AG04449 (cell line): ENCODE measurements around the gene CEP162.
A peak's percentile ranks its signal among the peaks of the same experiment; 100 is the strongest.
"Not testable (repeated sequence)": the region's sequence is repeated elsewhere in the genome, so short reads cannot be mapped to it uniquely, and the experiment has no call there.

Experiments used
- CTCF ChIA-PET: fragments of 350-600 bp; formaldehyde crosslinking; extraction: SDS; loops from one replicate; lab custom pipeline; 2021; ENCODE audit warnings: antibody characterized with exemption; lab: Yijun Ruan, JAX
- POLR2A ChIA-PET: fragments of 400-600, 350-600 bp; formaldehyde crosslinking; extraction: SDS; loops from one replicate; lab custom pipeline; 2020; ENCODE audit warnings: antibody characterized with exemption, inconsistent platforms; lab: Yijun Ruan, JAX
- DNase-seq: peaks from one replicate; pipeline ENCODE4 v3.0.0-alpha.2; 2010; ENCODE audit warnings: low read depth, low spot score
- H3K4me3 ChIP-seq: 2 replicates; pipeline ENCODE4 v1.5.1; 2011; ENCODE audit warnings: low read depth, mild to moderate bottlenecking, control low read depth, low read length
- CTCF ChIP-seq: IDR thresholded peaks from one replicate; pipeline ENCODE4 v1.5.1; 2011; ENCODE audit warnings: mild to moderate bottlenecking, moderate library complexity, low read length, control low read depth, inconsistent platforms; ENCODE audit not compliant: insufficient read depth; ENCODE audit errors: missing control alignments

The CEP162 gene

GRCh38 chr6:84220809-84221409, 6.5 kb downstream of the CEP162 start:
- TF ChIP-seq CTCF, result peak; percentile 10
- no peak overlapping the region for H3K4me3 ChIP-seq
- ChIA-PET CTCF (interaction anchor here (0.6 to 7.1 kb wide), 22 partner anchors 10 to 1154 kb away, joined by 3 to 121 read pairs (median 7); partner anchors contain the start of genes CYB5R4, DOP1A and UBE3D), POLR2A (no interaction called here)
- no peak for DNase-seq

- ChIA-PET CTCF (interaction anchor here (1.2 to 7.1 kb wide), 8 partner anchors 9 to 1105 kb away, joined by 3 to 121 read pairs (median 11); partner anchors contain the start of gene CEP162), POLR2A (no interaction called here)
Observed at GRCh38 chr6:84218091-84218490, 9.4 kb downstream of the CEP162 start.

DNA sequence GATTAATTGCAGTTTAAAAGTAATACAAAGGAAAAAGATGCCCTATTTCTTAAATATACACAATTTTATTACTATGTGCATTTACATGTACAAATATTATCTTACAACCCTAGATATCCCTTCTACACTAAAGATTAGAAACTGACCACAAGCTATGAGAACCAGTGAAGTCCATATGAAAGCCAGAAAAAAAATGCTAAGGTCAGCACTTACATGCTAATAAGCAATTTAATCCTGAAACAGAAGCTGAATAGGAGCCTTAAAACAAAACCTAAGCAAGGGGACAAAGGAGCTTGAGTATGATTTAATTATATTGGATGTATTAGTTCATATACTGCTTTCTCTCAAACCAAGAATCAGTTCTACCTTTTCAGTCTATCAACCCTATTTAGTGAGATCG, 14.2 kb downstream of the CEP162 start:
- no peak for DNase-seq
- ChIA-PET CTCF (interaction anchor here (1.4 to 5.3 kb wide), 2 partner anchors 8 to 10 kb away, joined by 4 to 33 read pairs; no protein-coding TSS in a partner anchor), POLR2A (no interaction called here)
- no peak for TF ChIP-seq CTCF
- H3K4me3 ChIP-seq, result no peak overlapping the region

More at GRCh38 chr6:84218091-84218490, 9.4 kb downstream of the CEP162 start:
- DNase-seq, result no peak
- no peak overlapping the region for H3K4me3 ChIP-seq
- no peak for TF ChIP-seq CTCF

DNA sequence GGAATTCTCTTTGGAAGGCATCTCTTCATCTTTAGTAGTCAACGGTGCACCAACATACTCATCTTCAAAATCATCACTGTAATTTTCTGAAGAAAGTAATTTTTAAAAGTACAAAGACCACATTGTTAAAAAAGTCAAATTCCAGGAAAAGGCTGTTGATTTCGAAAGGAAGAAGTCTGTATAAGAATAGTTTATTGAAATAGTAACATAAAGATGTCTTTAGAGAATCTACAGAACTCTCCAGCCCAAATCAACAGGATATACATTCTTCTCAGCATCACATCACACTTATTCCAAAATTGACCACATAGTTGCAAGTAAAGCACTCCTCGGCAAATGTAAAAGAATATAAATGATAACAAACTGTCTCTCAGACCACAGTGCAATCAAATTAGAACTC, 23.4 kb downstream of the CEP162 start:
- no peak for DNase-seq
- CTCF ChIA-PET, result interaction anchor here (1.0 to 2.9 kb wide), 3 partner anchors 17 to 318 kb away, joined by 3 to 7 read pairs (median 3); no protein-coding TSS in a partner anchor
- POLR2A ChIA-PET, result no interaction called here
- TF ChIP-seq CTCF, result no peak
- H3K4me3 ChIP-seq, result no peak overlapping the region

DNA sequence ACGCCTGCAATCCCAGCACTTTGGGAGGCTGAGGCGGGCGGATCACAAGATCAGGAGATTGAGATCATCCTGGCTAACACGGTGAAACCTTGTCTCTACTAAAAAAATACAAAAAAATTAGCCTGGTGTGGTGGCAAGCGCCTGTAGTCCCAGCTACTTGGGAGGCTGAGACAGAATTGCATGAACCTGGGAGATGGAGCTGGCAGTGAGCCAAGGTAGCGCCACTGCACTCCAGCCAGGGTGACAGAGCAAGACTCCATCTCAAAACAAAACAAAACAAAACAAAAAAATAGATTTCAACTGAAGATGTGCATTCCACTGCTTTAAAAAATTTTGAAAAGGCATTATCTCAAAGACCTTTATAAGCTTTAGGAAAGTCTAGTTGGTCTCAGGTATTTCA, 27.5 kb downstream of the CEP162 start:
- CTCF ChIA-PET, H3K4me3 ChIP-seq, DNase-seq, POLR2A ChIA-PET: not testable (repeated sequence)

- no peak overlapping the region for H3K4me3 ChIP-seq
- POLR2A ChIA-PET, result no interaction called here
- DNase-seq, result no peak
- no peak for TF ChIP-seq CTCF
- CTCF ChIA-PET, result interaction anchor here (0.6 kb wide), 1 partner anchor 275 kb away, joined by 3 read pairs; no protein-coding TSS in a partner anchor
Observed at GRCh38 chr6:84197708-84198107, 29.7 kb downstream of the CEP162 start.
